ENCODE results near the gene SLC6A15. TPM values are rescaled to one million over a fixed set of nuclear protein-coding genes. Genes with fewer than 3 reads are reported as not detected.

The SLC6A15 gene
- total and polyA plus RNA-seq, 9 of the 15 experiments (the other 6 are each of a cell fraction or from before 2014, with no cell fraction given): not detected

GRCh38 chr12:84856156-84856900, 56.3 kb downstream of the SLC6A15 start:
- Histone ChIP-seq H3K36me3 (ENCODE audit: control insufficient read depth, insufficient read depth, low read length) (no peaks in the 10 kb centered on the region), H3K4me1 (replicated peaks in 1 of 2; ENCODE audit: control insufficient read depth in 2 of 2, insufficient read depth in 2 of 2, low read length in 2 of 2) (no peaks in the 10 kb centered on the region), H3K9me3 (replicated peaks; ENCODE audit: control insufficient read depth, insufficient read depth, low read depth, low read length) (no peaks in the 10 kb centered on the region), H3K4me3 (no peak overlapping the region), H4K20me1 (replicated peaks; ENCODE audit: control insufficient read depth, insufficient read depth, low read length) (no peaks in the 10 kb centered on the region), H3K9ac (ENCODE audit: insufficient read depth in 1 of 2, low read depth in 2 of 2, low read length in 2 of 2) (no peak overlapping the region), H3K79me2 (ENCODE audit: control insufficient read depth, insufficient read depth, low read length) (no peaks in the 10 kb centered on the region), H3K27ac (ENCODE audit: extremely low read depth, low read depth, low read length) (no peak overlapping the region), H2AFZ (ENCODE audit: low read depth, low read length) (no peak overlapping the region), H3K27me3 (ENCODE audit: control insufficient read depth in 2 of 2, insufficient read depth in 2 of 2, low read length in 2 of 2) (no peaks in the 10 kb centered on the region), H3K4me2 (ENCODE audit: insufficient read depth, low read length) (no peak overlapping the region), H3K9me1 (ENCODE audit: control insufficient read depth, insufficient read depth, low read length) (no peaks in the 10 kb centered on the region)
- ChIA-PET CTCF (ENCODE audit: low intra/inter-chr PET ratio) (no interaction called here), POLR2A (no interaction called here)
- intact Hi-C loops (cut with micrococcal nuclease) (no loop called here), in situ Hi-C loops (cut with MboI) (no loop called here)
- ATAC-seq: no peak
- BruUV-seq (replicated peaks): no TSS peak
- 0% methylated on average over 1 of the region's 1 CpG for WGBS (ENCODE audit: insufficient coverage, low coverage, missing lambda C conversion rate)
- FAIRE-seq: no peak
- no peak for DNase-seq (ENCODE audit: extremely low read depth in 1 of 4, low spot score in 3 of 4)
- TF ChIP-seq RB1 (IDR thresholded peaks at IDR 0.05; ENCODE audit: low read depth) (no peak), ETS1 (conservative IDR thresholded peaks at IDR 0.05; ENCODE audit: control insufficient read depth, low read depth, low read length) (no peak), SMARCA4 (IDR thresholded peaks at IDR 0.05) (no peak), RBM22 (IDR thresholded peaks at IDR 0.05; ENCODE audit: low read depth, low read length, poor library complexity, severe bottlenecking) (no peak), SMAD4 (CRISPR knock-in tag; conservative IDR thresholded peaks at IDR 0.05) (no peak), ETV1 (tag; conservative IDR thresholded peaks at IDR 0.05; ENCODE audit: low read depth) (no peak), MTA3 (IDR thresholded peaks at IDR 0.05; ENCODE audit: borderline replicate concordance) (no peak), ZFP36 (IDR thresholded peaks at IDR 0.05; ENCODE audit: low read depth, low read length, partially characterized antibody) (no peak), BHLHE40 (IDR thresholded peaks at IDR 0.05; ENCODE audit: low read length) (no peak), CREB5 (CRISPR knock-in tag; IDR thresholded peaks at IDR 0.05) (no peak), KAT7 (CRISPR knock-in tag; IDR thresholded peaks at IDR 0.05; ENCODE audit: borderline replicate concordance) (no peak), ZNF140 (CRISPR knock-in tag; IDR thresholded peaks at IDR 0.05) (no peak), TCF7 (IDR thresholded peaks at IDR 0.05; ENCODE audit: borderline replicate concordance) (no peak), CTCFL (IDR thresholded peaks at IDR 0.05; ENCODE audit: borderline replicate concordance, insufficient read depth, low read depth, low read length, poor library complexity, severe bottlenecking) (no peak), HDAC6 (IDR thresholded peaks at IDR 0.05; ENCODE audit: low read depth, low read length) (no peak), MYC (IDR thresholded peaks at IDR 0.05; ENCODE audit: low read depth, low read length) (no peak), MYC (CRISPR knock-in tag; IDR thresholded peaks at IDR 0.05; ENCODE audit: borderline replicate concordance, low read depth) (no peak), OTX1 (CRISPR knock-in tag; IDR thresholded peaks at IDR 0.05) (no peak)

Data from K562 (cell line).